H1 (cell line): ENCODE data around the gene GAPT. TPM values are rescaled to one million over a fixed set of nuclear protein-coding genes. Genes with fewer than 3 reads are reported as not detected.

Source experiments
- CTCF ChIA-PET: fragments of 300-600 bp; sonication (Branson Sonifier 250); formaldehyde crosslinking; loops from one replicate; lab custom pipeline; 2021; ENCODE audit not compliant: partially characterized antibody; lab: Charles Lee
- POLR2A ChIA-PET: fragments of 300-600 bp; sonication (Branson Sonifier 250); formaldehyde crosslinking; loops from one replicate; lab custom pipeline; 2021; ENCODE audit warnings: inconsistent platforms; ENCODE audit not compliant: partially characterized antibody; lab: Charles Lee
- DNase-seq, 2 experiments: peaks; one replicate each; pipeline versions ENCODE4 v3.0.0 to v3.0.0-alpha.2; 2010 to 2022; ENCODE audit warnings: low spot score in 2 of 2, low read depth in 1 of 2, mixed read lengths in 1 of 2
- FAIRE-seq: peaks from 2 replicates; lab custom pipeline; 2011; peaks lifted over from hg19 to GRCh38; lab: Jason Lieb, UNC
- H2AFZ ChIP-seq: 2 replicates; pipeline ENCODE4 v1.8.1; 2012; ENCODE audit warnings: low read length, inconsistent platforms
- H2AK5ac ChIP-seq: 2 replicates; pipeline ENCODE4 v1.6.1; 2013; ENCODE audit warnings: low read depth, low read length
- H2BK120ac ChIP-seq: replicated peaks from 2 replicates; pipeline ENCODE3; 2013; ENCODE audit warnings: low read depth, low read length, inconsistent platforms
- H2BK12ac ChIP-seq: 2 replicates; pipeline ENCODE4 v1.6.1; 2013; ENCODE audit warnings: low read depth, low read length
- H2BK15ac ChIP-seq: 2 replicates; pipeline ENCODE4 v1.6.1; 2013; ENCODE audit warnings: low read length
- H2BK20ac ChIP-seq: 2 replicates; pipeline ENCODE4 v1.6.1; 2013; ENCODE audit warnings: low read length
- H2BK5ac ChIP-seq: 2 replicates; pipeline ENCODE4 v1.6.1; 2013; ENCODE audit warnings: low read depth, low read length
- H3K14ac ChIP-seq: 2 replicates; pipeline ENCODE4 v1.6.1; 2013; ENCODE audit warnings: inconsistent platforms; ENCODE audit not compliant: insufficient read length
- H3K18ac ChIP-seq: 2 replicates; pipeline ENCODE4 v1.6.1; 2013; ENCODE audit warnings: low read length; ENCODE audit errors: extremely low read depth
- H3K23ac ChIP-seq: 2 replicates; pipeline ENCODE4 v1.6.1; 2013; ENCODE audit warnings: inconsistent platforms; ENCODE audit not compliant: insufficient read length
- H3K23me2 ChIP-seq: 2 replicates; pipeline ENCODE4 v1.6.1; 2013; ENCODE audit warnings: low read depth, low read length
- H3K27ac ChIP-seq: 2 replicates; pipeline ENCODE4 v1.6.1; 2011; ENCODE audit warnings: low read depth, low read length, inconsistent platforms
- H3K27me3 ChIP-seq, 4 experiments: replicated peaks in 1 of 4; 1 replicate in 1 of 4; 2 replicates in 3 of 4; pipeline versions ENCODE4 v1.6.1 to v1.8.1; 2011 to 2013; ENCODE audit warnings: low read length in 3 of 4, mild to moderate bottlenecking in 3 of 4, inconsistent platforms in 2 of 4, mixed read lengths in 2 of 4, moderate library complexity in 1 of 4; ENCODE audit not compliant: control insufficient read depth in 3 of 4, insufficient read depth in 3 of 4; ENCODE audit errors: extremely low read depth in 1 of 4
- H3K36me3 ChIP-seq, 4 experiments: 2 replicates each; pipeline versions ENCODE4 v1.6.1 to v1.8.1; 2011 to 2013; ENCODE audit warnings: mild to moderate bottlenecking in 4 of 4, low read length in 3 of 4, moderate library complexity in 2 of 4, control low read depth in 1 of 4, inconsistent platforms in 1 of 4; ENCODE audit not compliant: insufficient read depth in 4 of 4, control insufficient read depth in 2 of 4
- H3K4ac ChIP-seq: replicated peaks from 2 replicates; pipeline ENCODE3; 2013; ENCODE audit warnings: low read length, low read depth, mixed read lengths, inconsistent platforms; ENCODE audit not compliant: insufficient read length
- H3K4me1 ChIP-seq, 4 experiments: replicated peaks in 1 of 4; 1 replicate in 1 of 4; 2 replicates in 3 of 4; pipeline versions ENCODE4 v1.6.1 to v1.8.1; 2011 to 2013; ENCODE audit warnings: low read length in 3 of 4, inconsistent platforms in 2 of 4, mixed read lengths in 1 of 4; ENCODE audit not compliant: insufficient read depth in 4 of 4, control insufficient read depth in 3 of 4
- H3K4me2 ChIP-seq, 2 experiments: 2 replicates each; pipeline versions ENCODE4 v1.6.1 to v1.8.1; 2011 to 2013; ENCODE audit warnings: low read depth in 2 of 2, low read length in 2 of 2, control low read depth in 1 of 2, inconsistent platforms in 1 of 2, mild to moderate bottlenecking in 1 of 2; ENCODE audit not compliant: insufficient read depth in 1 of 2
- H3K4me3 ChIP-seq, 4 experiments: fragments of 200-600, 300-600 bp in 1 of 4; sonication (generic), shearing (Covaris generic), sonication (Bioruptor Twin) in 1 of 4; 2 replicates each; pipeline versions ENCODE4 v1.5.1 to v1.8.1; 2011 to 2016; ENCODE audit warnings: low read length in 4 of 4, low read depth in 3 of 4, control low read depth in 2 of 4, inconsistent platforms in 2 of 4, mild to moderate bottlenecking in 2 of 4, mixed read lengths in 1 of 4, moderate library complexity in 1 of 4; ENCODE audit not compliant: insufficient read depth in 2 of 4; ENCODE audit errors: extremely low read depth in 1 of 4
- H3K56ac ChIP-seq: replicated peaks from 2 replicates; pipeline ENCODE3; 2013; ENCODE audit warnings: low read depth, mild to moderate bottlenecking, mixed read lengths, low read length, inconsistent platforms; ENCODE audit not compliant: insufficient read length
- H3K79me1 ChIP-seq: 2 replicates; pipeline ENCODE4 v1.6.1; 2013; ENCODE audit warnings: low read depth, low read length, control low read depth
- H3K79me2 ChIP-seq, 2 experiments: 2 replicates each; pipeline versions ENCODE4 v1.6.1 to v1.8.1; 2012 to 2013; ENCODE audit warnings: low read length in 2 of 2, mild to moderate bottlenecking in 2 of 2, inconsistent platforms in 1 of 2; ENCODE audit not compliant: insufficient read depth in 2 of 2, control insufficient read depth in 1 of 2
- H3K9ac ChIP-seq, 4 experiments: replicated peaks in 1 of 4; 1 replicate in 1 of 4; 2 replicates in 3 of 4; pipeline versions ENCODE4 v1.6.1 to v1.8.1; 2011 to 2013; ENCODE audit warnings: low read depth in 3 of 4, low read length in 3 of 4, control low read depth in 2 of 4, mild to moderate bottlenecking in 2 of 4, moderate library complexity in 2 of 4, inconsistent platforms in 1 of 4; ENCODE audit errors: extremely low read depth in 1 of 4
- H3K9me3 ChIP-seq, 2 experiments: 2 replicates each; pipeline versions ENCODE4 v1.6.1 to v1.8.1; 2012 to 2013; ENCODE audit warnings: mild to moderate bottlenecking in 2 of 2, moderate library complexity in 2 of 2, control low read depth in 1 of 2, inconsistent platforms in 1 of 2, low read depth in 1 of 2, low read length in 1 of 2, mixed read lengths in 1 of 2; ENCODE audit not compliant: insufficient read depth in 2 of 2
- H4K20me1 ChIP-seq, 2 experiments: replicated peaks in 1 of 2; 2 replicates each; pipeline versions ENCODE3 to v1.8.1; 2011 to 2013; ENCODE audit warnings: inconsistent platforms in 2 of 2, low read length in 2 of 2, mild to moderate bottlenecking in 1 of 2; ENCODE audit not compliant: insufficient read depth in 2 of 2, control insufficient read depth in 1 of 2
- H4K5ac ChIP-seq: 2 replicates; pipeline ENCODE4 v1.6.1; 2013; ENCODE audit warnings: low read length, low read depth, mixed read lengths, inconsistent platforms; ENCODE audit not compliant: insufficient read length
- H4K8ac ChIP-seq: 2 replicates; pipeline ENCODE4 v1.8.0; 2013; ENCODE audit warnings: mild to moderate bottlenecking, moderate library complexity, low read length, inconsistent platforms; ENCODE audit not compliant: insufficient read depth; ENCODE audit errors: extremely low read depth
- H4K91ac ChIP-seq: replicated peaks from 2 replicates; pipeline ENCODE3; 2013; ENCODE audit warnings: low read length, mixed read lengths, inconsistent platforms; ENCODE audit not compliant: insufficient read length
- ASH2L ChIP-seq: fragments of 200-600, 300-600 bp; sonication (generic); IDR thresholded peaks from one replicate; pipeline ENCODE4 v1.7.1; 2017; ENCODE audit warnings: low read length
- EZH2 ChIP-seq: fragments of 200-600 bp; sonication (generic); IDR thresholded peaks from 2 replicates; pipeline ENCODE4 v1.7.1; 2012; ENCODE audit warnings: low read depth, mild to moderate bottlenecking, moderate library complexity, low read length, inconsistent platforms; ENCODE audit not compliant: severe bottlenecking
- MAFK ChIP-seq: IDR thresholded peaks from 2 replicates; pipeline ENCODE4 v1.6.1; 2012; ENCODE audit warnings: low read depth, mild to moderate bottlenecking, improper control_type of control experiment, low read length
- RFX5 ChIP-seq: IDR thresholded peaks from 2 replicates; pipeline ENCODE4 v1.6.1; 2011; ENCODE audit warnings: low read depth, low read length, improper control_type of control experiment, borderline replicate concordance
- SP2 ChIP-seq: IDR thresholded peaks from 2 replicates; pipeline ENCODE4 v1.6.1; 2012; ENCODE audit warnings: mild to moderate bottlenecking, low read length, inconsistent platforms
- SP4 ChIP-seq: IDR thresholded peaks from 2 replicates; pipeline ENCODE4 v1.6.1; 2012; ENCODE audit warnings: low read length, inconsistent platforms
- YY1 ChIP-seq: IDR thresholded peaks from 2 replicates; pipeline ENCODE4 v1.6.1; 2011; ENCODE audit warnings: low read depth, mild to moderate bottlenecking, low read length
- WGBS, 2 experiments: shearing (Covaris generic) in 1 of 2; methylation state at CpG; one replicate each; pipeline versions ENCODE4 v1.1.6 to v1.1.7; 2013 to 2015; ENCODE audit warnings: low lambda C conversion rate in 2 of 2, mixed read lengths in 2 of 2, inconsistent platforms in 1 of 2, low coverage in 1 of 2, missing lambda C conversion rate in 1 of 2; ENCODE audit not compliant: insufficient replicate concordance in 2 of 2, insufficient coverage in 1 of 2, insufficient read length in 1 of 2; ENCODE audit errors: extremely low coverage in 1 of 2, missing lambda C conversion rate in 1 of 2; 5-methylcytosine and 5-hydroxymethylcytosine counted together
- polyA plus RNA-seq, 7 experiments: library from polyadenylated mRNA; depleted of rRNA in 3 of 7; stranded (reverse) in 5 of 7; unstranded in 2 of 7; fragments of >200 nt in 5 of 7; fragments of 200-250 nt in 2 of 7; gene quantifications; 1 replicate in 5 of 7; 2 replicates in 1 of 7; 4 replicates in 1 of 7; pipeline versions ENCODE4 v1.2.1 to v1.2.3, GENCODE V29; 2011 to 2013; ENCODE audit warnings: missing spikeins in 2 of 7, mixed read lengths in 2 of 7
- total RNA-seq: library from RNA; stranded (reverse); fragmentation: NEBNext Ultra II Directional; extraction: Animal tissue kit (Norgen Biotek cat#: 25700); gene quantifications from 2 replicates; pipeline ENCODE4 v1.2.1, GENCODE V29; 2021

Gene GAPT
- total and polyA plus RNA-seq, 2 of the 8 experiments (the other 6 are each of a cell fraction or from before 2014, with no cell fraction given), result not detected

GRCh38 chr5:58524571-58524970, 33.3 kb downstream of the GAPT start:
- Histone ChIP-seq H2AFZ (no peak overlapping the region), H2BK20ac (no peak overlapping the region), H2BK5ac (no peak overlapping the region), H2BK12ac (no peak overlapping the region), H3K18ac (no peak overlapping the region), H3K56ac (no peak overlapping the region), H3K23me2 (no peaks in the 10 kb centered on the region), H3K79me1 (no peaks in the 10 kb centered on the region), H3K23ac (no peak overlapping the region), H4K91ac (no peak overlapping the region), H3K4me2 (no peak overlapping the region), H2AK5ac (no peak overlapping the region), H3K4ac (no peak overlapping the region), H4K8ac (no peak overlapping the region), H2BK15ac (no peak overlapping the region), H3K9ac (no peak overlapping the region), H3K79me2 (no peaks in the 10 kb centered on the region), H3K4me3 (no peak overlapping the region), H3K14ac (no peak overlapping the region), H3K36me3 (no peaks in the 10 kb centered on the region), H4K20me1 (no peaks in the 10 kb centered on the region), H3K27ac (no peak overlapping the region), H4K5ac (no peak overlapping the region), H3K27me3 (no peaks in the 10 kb centered on the region), H2BK120ac (no peak overlapping the region), H3K4me1 (no peaks in the 10 kb centered on the region), H3K9me3 (no peaks in the 10 kb centered on the region)
- TF ChIP-seq SP4 (no peak), MAFK (no peak), SP2 (no peak), ASH2L (no peak), EZH2 (no peak), YY1 (no peak), RFX5 (no peak)
- FAIRE-seq, result no peak
- CTCF ChIA-PET, result interaction anchor here (1.5 kb wide), 1 partner anchor 26 kb away, joined by 6 read pairs; no protein-coding TSS in a partner anchor
- POLR2A ChIA-PET, result no interaction called here
- 81% methylated on average over 1 of the region's 1 CpG; no CpG with 5 or more reads in 1 of the 2 experiments for WGBS, 2 experiments
- no peak for DNase-seq
